CD4-positive, CD25-positive, alpha-beta regulatory T cell (primary cell): ENCODE results near the gene SUSD1. TPM values are rescaled to one million over a fixed set of nuclear protein-coding genes. Genes with fewer than 3 reads are reported as not detected.

ENCODE experiments used
- ATAC-seq, 2 donors: fragments of 150-1000 bp; cut with Tn5 transposase; one replicate each; pipeline ENCODE4 v1.10.0; 2021; ENCODE audit warnings: low read depth in 2 of 2, moderate number of reproducible peaks in 2 of 2, moderate library complexity in 1 of 2
- DNase-seq, 3 donors: peaks; one replicate each; pipeline versions ENCODE4 v3.0.0 to v3.0.0-alpha.2; 2012 to 2022; ENCODE audit warnings: mixed read lengths in 1 of 3
- H3K27ac ChIP-seq: one replicate; pipeline ENCODE4 v1.7.0; 2013; ENCODE audit warnings: mild to moderate bottlenecking, low read length; ENCODE audit not compliant: insufficient read depth, poor library complexity, severe bottlenecking
- H3K27me3 ChIP-seq: one replicate; pipeline ENCODE4 v1.7.0; 2013; ENCODE audit warnings: low read length; ENCODE audit not compliant: control insufficient read depth, insufficient read depth
- H3K36me3 ChIP-seq: one replicate; pipeline ENCODE4 v1.7.0; 2013; ENCODE audit warnings: mild to moderate bottlenecking, low read length, moderate library complexity; ENCODE audit not compliant: control insufficient read depth, insufficient read depth
- H3K4me1 ChIP-seq: 2 replicates; pipeline ENCODE4 v1.7.0; 2013; ENCODE audit warnings: mild to moderate bottlenecking, low read length; ENCODE audit not compliant: insufficient read depth, control insufficient read depth, poor library complexity, severe bottlenecking
- H3K4me3 ChIP-seq: one replicate; pipeline ENCODE4 v1.7.0; 2013; ENCODE audit warnings: low read depth, mild to moderate bottlenecking, low read length, moderate library complexity
- H3K9me3 ChIP-seq, 2 experiments: 1 replicate in 1 of 2; 2 replicates in 1 of 2; pipeline ENCODE4 v1.7.0; 2013; ENCODE audit warnings: low read length in 2 of 2, mild to moderate bottlenecking in 1 of 2, moderate library complexity in 1 of 2; ENCODE audit not compliant: control insufficient read depth in 2 of 2
- H3K27ac Mint-ChIP-seq, 3 donors: one replicate each; pipeline ENCODE4 v1.8.0; 2020 to 2022; ENCODE audit warnings: mild to moderate bottlenecking in 3 of 3, mixed read lengths in 3 of 3, moderate library complexity in 2 of 3
- H3K27me3 Mint-ChIP-seq: one replicate; pipeline ENCODE4 v1.8.0; 2022; ENCODE audit warnings: mild to moderate bottlenecking, mixed read lengths
- H3K36me3 Mint-ChIP-seq: one replicate; pipeline ENCODE4 v1.8.0; 2020; ENCODE audit warnings: mixed read lengths
- H3K4me1 Mint-ChIP-seq, 4 donors: one replicate each; pipeline ENCODE4 v1.8.0; 2020 to 2022; ENCODE audit warnings: mixed read lengths in 4 of 4, mild to moderate bottlenecking in 1 of 4
- H3K4me3 Mint-ChIP-seq, 4 donors: one replicate each; pipeline ENCODE4 v1.8.0; 2020 to 2022; ENCODE audit warnings: mild to moderate bottlenecking in 4 of 4, mixed read lengths in 4 of 4, moderate library complexity in 3 of 4
- H3K9me3 Mint-ChIP-seq, 7 donors: one replicate each; pipeline ENCODE4 v1.8.0; 2020 to 2022; ENCODE audit warnings: mixed read lengths in 7 of 7, mild to moderate bottlenecking in 3 of 7, moderate library complexity in 2 of 7
- polyA plus RNA-seq, 4 donors: library from polyadenylated mRNA; unstranded; fragments of 300-500 nt; fragmentation: Illumina TruSeq; gene quantifications; one replicate each; pipeline ENCODE4 v1.2.3, GENCODE V29; 2021
- total RNA-seq: library from RNA; stranded (reverse); gene quantifications from one replicate; pipeline ENCODE4 v1.2.3, GENCODE V29; 2022

Gene SUSD1
- total and polyA plus RNA-seq, 5 donors from 2014 or later = 3.2 to 9.7 (median 7.0) TPM

- no peaks in the 10 kb centered on the region for H3K36me3 ChIP-seq
- DNase-seq (no peak), ATAC-seq (no peak)
- H3K27me3 Mint-ChIP-seq = no peaks in the 10 kb centered on the region
- no peak overlapping the region for H3K4me3 Mint-ChIP-seq
- no peaks in the 10 kb centered on the region for H3K9me3 ChIP-seq
- no peak overlapping the region for H3K27ac Mint-ChIP-seq
- no peaks in the 10 kb centered on the region for H3K4me1 ChIP-seq
- H3K27me3 ChIP-seq = no peaks in the 10 kb centered on the region
- no peak overlapping the region for H3K27ac ChIP-seq
- H3K9me3 Mint-ChIP-seq = no peaks in the 10 kb centered on the region
- H3K36me3 Mint-ChIP-seq = peaks cover 14% of the 10 kb centered on the region
- H3K4me3 ChIP-seq = no peak overlapping the region
- H3K4me1 Mint-ChIP-seq = no peaks in the 10 kb centered on the region
Observed at GRCh38 chr9:112158656-112159367, 16.3 kb downstream of the SUSD1 start.

DNA sequence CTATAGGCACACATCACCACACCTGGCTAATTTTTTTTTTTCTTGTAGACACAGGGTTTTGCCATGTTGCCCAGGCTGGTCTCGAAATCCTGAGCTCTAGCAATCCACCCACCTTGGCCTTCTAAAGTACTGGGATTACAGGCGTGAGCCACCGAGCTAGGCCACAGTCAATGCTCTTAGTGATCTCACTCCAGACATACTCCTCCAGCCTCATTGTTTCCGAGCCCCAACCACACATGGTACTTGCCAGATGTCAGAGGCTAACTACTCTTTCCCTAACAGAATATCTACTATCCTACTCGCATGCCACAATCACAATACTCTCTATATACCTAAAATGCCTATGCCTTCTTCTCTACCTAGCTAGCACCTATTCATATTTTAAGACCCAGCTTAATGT is 17.1 kb downstream of the SUSD1 start:
- Mint-ChIP-seq H3K4me3 (no peak overlapping the region), H3K4me1 (no peaks in the 10 kb centered on the region), H3K27me3 (no peaks in the 10 kb centered on the region), H3K27ac (no peak overlapping the region), H3K36me3 (peaks cover 14% of the 10 kb centered on the region), H3K9me3 (no peaks in the 10 kb centered on the region)
- Histone ChIP-seq H3K27ac (no peak overlapping the region), H3K9me3 (no peaks in the 10 kb centered on the region), H3K4me1 (no peaks in the 10 kb centered on the region), H3K27me3 (no peaks in the 10 kb centered on the region), H3K36me3 (no peaks in the 10 kb centered on the region), H3K4me3 (no peak overlapping the region)
- DNase-seq = no peak
- ATAC-seq = no peak

- H3K9me3 ChIP-seq = no peaks in the 10 kb centered on the region
- Mint-ChIP-seq H3K36me3 (peaks cover 14% of the 10 kb centered on the region), H3K4me3 (no peak overlapping the region), H3K27me3 (no peaks in the 10 kb centered on the region), H3K4me1 (no peaks in the 10 kb centered on the region), H3K9me3 (no peaks in the 10 kb centered on the region), H3K27ac (no peak overlapping the region)
- no peak overlapping the region for H3K4me3 ChIP-seq
- no peaks in the 10 kb centered on the region for H3K4me1 ChIP-seq
- H3K36me3 ChIP-seq = no peaks in the 10 kb centered on the region
- H3K27ac ChIP-seq = no peak overlapping the region
- DNase-seq (no peak), ATAC-seq (no peak)
- no peaks in the 10 kb centered on the region for H3K27me3 ChIP-seq
Observed at GRCh38 chr9:112157087-112157486, 18.0 kb downstream of the SUSD1 start.

DNA sequence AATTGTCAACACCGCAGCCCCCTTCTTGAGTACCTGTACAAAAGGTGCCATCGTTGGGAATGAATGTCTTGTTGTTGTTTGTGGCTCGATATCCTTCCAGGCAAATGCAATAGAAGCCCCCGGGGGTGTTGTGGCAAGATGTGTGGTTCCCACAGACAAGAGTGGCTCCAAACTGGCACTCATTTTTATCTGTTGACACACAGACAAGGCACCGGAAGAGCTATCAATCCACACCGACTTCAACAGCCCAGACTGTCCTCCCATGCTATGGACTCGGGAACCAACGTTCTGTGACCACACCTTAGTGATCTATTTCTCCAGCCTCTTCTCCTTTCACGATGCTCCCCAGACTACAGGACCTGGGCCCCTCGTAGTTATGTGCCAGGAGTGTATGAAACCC is 25.9 kb downstream of the SUSD1 start:
- H3K27me3 ChIP-seq = no peaks in the 10 kb centered on the region
- no peaks in the 10 kb centered on the region for H3K36me3 ChIP-seq
- no peak overlapping the region for H3K27ac ChIP-seq
- H3K4me1 Mint-ChIP-seq = peaks cover 0 to 2% (median 0%) of the 10 kb centered on the region in 4 donors
- H3K27me3 Mint-ChIP-seq = no peaks in the 10 kb centered on the region
- ATAC-seq = no peak
- no peaks in the 10 kb centered on the region for H3K4me1 ChIP-seq
- H3K36me3 Mint-ChIP-seq = peaks cover 7% of the 10 kb centered on the region
- H3K9me3 ChIP-seq = no peaks in the 10 kb centered on the region
- no peaks in the 10 kb centered on the region for H3K9me3 Mint-ChIP-seq
- no peak overlapping the region for H3K27ac Mint-ChIP-seq
- H3K4me3 ChIP-seq = no peak overlapping the region
- DNase-seq = no peak
- no peak overlapping the region for H3K4me3 Mint-ChIP-seq

DNA sequence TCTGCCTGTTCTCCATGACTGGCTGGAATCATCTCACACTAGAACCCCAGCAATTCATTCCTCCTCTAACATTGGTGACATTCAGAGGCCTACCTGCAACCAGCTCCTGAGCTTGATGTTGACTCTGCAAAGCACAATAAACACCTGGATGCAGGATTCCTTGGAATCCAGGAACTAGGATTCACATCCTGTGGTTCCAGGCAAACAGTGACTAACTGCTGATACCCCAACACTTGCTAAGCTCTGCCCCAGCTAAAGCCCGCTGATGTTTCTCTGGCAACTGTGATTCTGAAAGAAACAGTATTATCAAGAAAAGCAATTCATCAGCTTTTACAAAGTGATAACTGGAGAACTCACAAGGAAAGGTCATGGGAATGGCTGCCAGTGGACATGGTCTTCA is 29.2 kb downstream of the SUSD1 start:
- H3K4me3 Mint-ChIP-seq = no peak overlapping the region
- no peaks in the 10 kb centered on the region for H3K27me3 Mint-ChIP-seq
- peaks cover 19% of the 10 kb centered on the region for H3K36me3 Mint-ChIP-seq
- no peaks in the 10 kb centered on the region for H3K9me3 ChIP-seq
- no peak overlapping the region for H3K27ac ChIP-seq
- DNase-seq = no peak
- H3K4me1 ChIP-seq = no peaks in the 10 kb centered on the region
- H3K27me3 ChIP-seq = no peaks in the 10 kb centered on the region
- ATAC-seq = no peak
- peaks cover 0 to 2% (median 0%) of the 10 kb centered on the region in 4 donors for H3K4me1 Mint-ChIP-seq
- no peak overlapping the region for H3K4me3 ChIP-seq
- H3K9me3 Mint-ChIP-seq = peaks cover 0 to 1% (median 0%) of the 10 kb centered on the region in 7 donors
- no peaks in the 10 kb centered on the region for H3K36me3 ChIP-seq
- no peak overlapping the region for H3K27ac Mint-ChIP-seq

DNA sequence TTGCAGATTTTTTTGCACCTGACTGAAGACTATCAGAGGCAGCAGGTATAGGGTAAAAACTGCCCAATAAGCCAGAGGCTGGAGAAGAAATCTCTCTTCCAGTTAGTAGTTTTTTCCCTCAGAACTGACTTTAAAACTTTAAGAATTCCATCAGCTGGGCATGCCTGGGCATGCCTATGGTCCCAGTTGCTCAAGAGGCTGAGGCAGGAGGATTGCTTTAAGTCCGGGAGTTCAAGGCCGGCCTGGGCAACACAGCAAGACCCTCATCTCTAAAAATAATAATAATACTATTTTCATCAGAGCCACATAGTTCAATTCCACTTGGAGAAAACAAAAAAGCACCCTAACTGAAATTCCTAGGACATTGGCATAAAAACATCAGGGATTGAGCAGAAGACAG is 30.3 kb downstream of the SUSD1 start:
- H3K9me3 ChIP-seq = no peaks in the 10 kb centered on the region
- peaks cover 0 to 1% (median 0%) of the 10 kb centered on the region in 7 donors for H3K9me3 Mint-ChIP-seq
- no peaks in the 10 kb centered on the region for H3K36me3 ChIP-seq
- no peak overlapping the region for H3K27ac Mint-ChIP-seq
- no peaks in the 10 kb centered on the region for H3K27me3 Mint-ChIP-seq
- ATAC-seq (no peak), DNase-seq (no peak)
- H3K4me3 Mint-ChIP-seq = no peak overlapping the region
- H3K27ac ChIP-seq = no peak overlapping the region
- peaks cover 0 to 2% (median 0%) of the 10 kb centered on the region in 4 donors for H3K4me1 Mint-ChIP-seq
- no peaks in the 10 kb centered on the region for H3K4me1 ChIP-seq
- no peaks in the 10 kb centered on the region for H3K27me3 ChIP-seq
- no peak overlapping the region for H3K4me3 ChIP-seq
- peaks cover 19% of the 10 kb centered on the region for H3K36me3 Mint-ChIP-seq

DNA sequence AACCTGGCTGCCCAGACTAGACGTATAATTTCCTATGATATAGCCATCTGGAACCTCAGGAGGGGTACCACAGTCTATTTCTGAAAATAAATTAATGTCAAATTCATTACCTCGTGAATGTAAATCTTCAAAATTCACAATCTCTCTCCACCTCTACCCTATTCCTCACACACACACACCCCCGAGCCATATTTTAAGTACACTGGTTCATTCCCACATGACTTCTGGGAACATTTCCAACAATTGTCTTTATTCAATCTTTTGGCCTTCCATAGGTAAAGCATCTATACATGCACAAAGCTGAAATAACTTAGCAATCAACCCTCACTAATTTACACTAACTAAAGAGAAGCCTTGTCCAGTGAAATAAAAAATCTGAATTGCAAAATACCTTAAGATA is 32.7 kb downstream of the SUSD1 start:
- Histone ChIP-seq H3K27me3 (no peaks in the 10 kb centered on the region), H3K27ac (no peak overlapping the region), H3K9me3 (no peaks in the 10 kb centered on the region), H3K36me3 (no peaks in the 10 kb centered on the region), H3K4me3 (no peak overlapping the region), H3K4me1 (no peaks in the 10 kb centered on the region)
- Mint-ChIP-seq H3K4me1 (no peaks in the 10 kb centered on the region), H3K27ac (no peak overlapping the region), H3K9me3 (peaks cover 0 to 1% (median 0%) of the 10 kb centered on the region in 7 donors), H3K4me3 (no peak overlapping the region), H3K27me3 (no peaks in the 10 kb centered on the region), H3K36me3 (peaks cover 14% of the 10 kb centered on the region)
- no peak for ATAC-seq
- no peak for DNase-seq

GRCh38 chr9:112140936-112141335 is 34.2 kb downstream of the SUSD1 start:
- Mint-ChIP-seq H3K27me3 (no peaks in the 10 kb centered on the region), H3K4me1 (no peaks in the 10 kb centered on the region), H3K9me3 (peaks cover 0 to 1% (median 0%) of the 10 kb centered on the region in 7 donors), H3K36me3 (peaks cover 23% of the 10 kb centered on the region), H3K27ac (peak overlapping the region in 1 of 3 donors; percentile 26), H3K4me3 (no peak overlapping the region)
- Histone ChIP-seq H3K4me1 (no peaks in the 10 kb centered on the region), H3K9me3 (no peaks in the 10 kb centered on the region), H3K4me3 (no peak overlapping the region), H3K27ac (no peak overlapping the region), H3K27me3 (no peaks in the 10 kb centered on the region), H3K36me3 (no peaks in the 10 kb centered on the region)
- ATAC-seq (no peak), DNase-seq (no peak)
